Large intestine (tissue), 3 donors: ENCODE measurements around the gene ZNF692. TPM values are rescaled to one million over a fixed set of nuclear protein-coding genes. Genes with fewer than 3 reads are reported as not detected.
"Not testable (repeated sequence)": the region's sequence is repeated elsewhere in the genome, so short reads cannot be mapped to it uniquely, and the experiment has no call there.

Experiments used
- DNase-seq, 2 donors: peaks; one replicate each; pipeline versions ENCODE4 v3.0.0 to v3.0.0-alpha.2; 2013
- H3K27ac ChIP-seq: one replicate; pipeline ENCODE4 v1.5.1; 2013; ENCODE audit warnings: low read length
- H3K27me3 ChIP-seq: 2 replicates; pipeline ENCODE4 v1.6.1; 2013; ENCODE audit warnings: low read length; ENCODE audit not compliant: control insufficient read depth, insufficient read depth
- H3K36me3 ChIP-seq: 2 replicates; pipeline ENCODE4 v1.6.1; 2013; ENCODE audit warnings: low read length; ENCODE audit not compliant: control insufficient read depth, insufficient read depth
- H3K4me1 ChIP-seq: one replicate; pipeline ENCODE4 v1.6.1; 2013; ENCODE audit warnings: low read length; ENCODE audit not compliant: control insufficient read depth, insufficient read depth
- H3K4me3 ChIP-seq: one replicate; pipeline ENCODE4 v1.5.1; 2013; ENCODE audit warnings: low read length
- H3K9me3 ChIP-seq: one replicate; pipeline ENCODE4 v1.6.1; 2013; ENCODE audit warnings: mild to moderate bottlenecking, low read depth, low read length, moderate library complexity; ENCODE audit not compliant: control insufficient read depth
- WGBS: methylation state at CpG from one replicate; pipeline ENCODE4 v1.1.5; 2013; ENCODE audit warnings: low lambda C conversion rate; ENCODE audit not compliant: insufficient coverage; 5-methylcytosine and 5-hydroxymethylcytosine counted together
- polyA plus RNA-seq: library from polyadenylated mRNA; unstranded; fragments of 120-200 nt; gene quantifications from one replicate; pipeline ENCODE4 v1.2.1, GENCODE V29; 2013

ZNF692 gene
- polyA plus RNA-seq, 1 donor, result 58.4 TPM

DNA sequence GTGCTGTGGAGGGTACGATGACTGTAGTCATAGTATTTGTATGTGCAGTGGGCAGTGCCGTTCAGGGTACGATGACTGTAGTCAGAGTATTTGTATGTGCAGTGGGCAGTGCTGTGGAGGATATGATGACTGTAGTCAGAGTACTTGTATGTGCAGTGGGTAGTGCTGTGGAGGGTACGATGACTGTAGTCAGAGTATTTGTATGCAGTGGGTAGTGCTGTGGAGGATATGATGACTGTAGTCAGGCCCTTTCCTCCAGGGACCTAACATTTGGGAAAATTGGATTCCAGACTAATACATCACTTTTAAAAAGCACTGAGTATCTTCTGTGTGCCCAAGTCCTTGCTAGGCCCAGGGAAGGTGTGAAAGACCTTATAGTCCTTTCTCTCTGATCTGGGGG, 17.9 kb downstream of the ZNF692 start:
- peaks cover 28% of the 10 kb centered on the region for H3K36me3 ChIP-seq
- DNase-seq, result no peak
- H3K4me3 ChIP-seq, result no peak overlapping the region
- no peaks in the 10 kb centered on the region for H3K27me3 ChIP-seq
- no CpG with 5 or more reads among the region's 4 CpGs for WGBS
- no peaks in the 10 kb centered on the region for H3K9me3 ChIP-seq
- no peak overlapping the region for H3K27ac ChIP-seq
- peaks cover 12% of the 10 kb centered on the region for H3K4me1 ChIP-seq

DNA sequence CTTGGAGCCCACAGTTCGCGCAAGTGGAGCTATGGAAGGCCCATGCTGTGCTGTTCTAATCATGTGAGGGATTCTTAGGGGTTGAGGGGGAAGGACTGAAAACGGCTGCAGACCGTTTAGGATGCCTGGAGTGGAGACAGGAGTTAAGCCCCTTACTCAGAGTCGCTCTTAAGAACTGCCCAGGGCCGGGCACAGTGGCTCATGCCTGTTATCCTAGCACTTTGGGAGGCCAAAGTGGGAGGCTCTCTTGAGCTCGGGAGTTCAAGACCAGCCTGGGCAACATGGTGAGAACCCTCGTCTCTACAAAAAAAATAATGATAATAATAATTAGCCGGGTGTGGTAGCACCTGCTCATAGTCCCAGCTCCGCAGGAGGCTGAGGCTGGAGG, 19.7 kb downstream of the ZNF692 start:
- Histone ChIP-seq H3K4me1 (peaks cover 12% of the 10 kb centered on the region), H3K4me3 (peak overlapping the region; percentile 77), H3K27me3 (no peaks in the 10 kb centered on the region), H3K27ac (peak overlapping the region; percentile 99), H3K9me3 (no peaks in the 10 kb centered on the region), H3K36me3 (peaks cover 10% of the 10 kb centered on the region)
- no CpG with 5 or more reads among the region's 10 CpGs for WGBS
- no peak for DNase-seq

DNA sequence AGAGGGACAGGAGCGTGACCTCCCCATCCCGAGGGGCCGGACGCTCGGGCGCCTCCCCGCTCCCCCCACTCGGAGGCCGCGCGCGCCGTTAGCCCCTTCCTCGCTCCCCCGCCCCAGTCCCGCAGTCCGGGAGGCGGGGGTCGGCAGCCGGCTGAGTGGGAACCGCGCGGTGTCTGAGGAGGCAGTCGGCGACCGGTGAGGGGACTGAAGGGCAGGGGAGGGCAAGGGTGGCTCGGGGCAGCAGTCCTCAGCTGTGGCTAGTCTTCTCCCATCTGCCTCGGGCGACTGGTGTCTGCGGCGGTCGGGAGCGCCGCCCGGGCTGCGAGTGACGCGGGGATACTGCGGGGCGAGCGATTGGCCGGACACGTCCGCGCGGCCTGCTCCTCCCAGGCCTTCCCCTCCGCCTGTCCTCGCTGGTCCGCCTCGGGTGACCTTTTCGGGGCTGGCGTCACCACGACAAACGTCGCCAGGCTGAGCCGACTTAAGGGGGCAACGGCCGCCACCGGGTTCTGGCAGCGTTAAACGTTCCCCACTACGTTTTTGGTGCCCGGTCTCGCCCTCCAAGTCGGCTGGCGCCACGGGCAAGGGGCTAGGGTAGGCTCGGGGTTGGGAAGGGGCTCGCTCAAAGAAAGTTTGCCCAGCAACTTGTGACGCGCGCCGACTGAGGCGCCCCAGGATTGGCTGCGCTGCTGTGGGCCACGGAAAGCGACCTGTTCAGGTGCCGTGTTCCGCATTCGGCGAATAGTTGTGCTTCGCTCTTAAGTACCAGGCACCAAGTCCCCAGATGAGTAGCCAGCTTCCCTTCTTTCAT, 20.3 kb downstream of the ZNF692 start:
- H3K36me3 ChIP-seq, result peaks cover 10% of the 10 kb centered on the region
- peak; percentile 88 to 94 for DNase-seq
- WGBS, result no CpG with 5 or more reads among the region's 82 CpGs

DNA sequence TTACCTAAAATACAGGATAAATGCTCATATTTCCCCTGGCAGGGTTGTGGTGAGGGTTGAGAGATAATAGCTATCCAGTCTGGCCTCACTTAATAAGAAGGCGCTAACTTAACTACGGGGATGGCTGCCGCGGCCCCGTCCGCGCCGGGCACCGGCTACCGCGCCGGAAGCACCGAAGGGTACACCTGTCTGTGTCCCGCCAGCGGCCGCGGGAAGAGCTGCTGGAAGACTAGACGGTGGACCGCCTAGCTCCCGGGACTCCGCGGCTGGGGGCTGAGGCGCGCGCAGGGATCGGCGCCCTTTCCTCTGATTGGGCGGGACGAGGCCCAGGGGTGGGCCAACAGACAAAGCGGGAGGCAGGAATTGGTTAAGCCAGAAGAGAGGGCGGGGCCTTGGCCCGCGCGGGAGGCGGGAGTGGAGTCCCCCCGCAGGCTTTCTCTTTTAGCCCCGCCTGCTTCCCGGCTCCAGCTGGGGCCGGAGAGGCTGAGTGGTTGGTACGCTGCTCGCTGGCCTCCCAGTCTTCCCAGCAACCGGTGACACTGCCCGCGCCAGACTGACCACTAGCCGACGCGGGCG, 21.0 kb downstream of the ZNF692 start, which contains the start of gene ZNF672:
Gene ZNF672 (plus strand): TSS at position 444 of the 576 bp plus-strand sequence. CDS start 9,051 bp downstream, outside the sequence.
- Histone ChIP-seq H3K4me3 (peak within 1 kb of the TSS; percentile 77), H3K36me3 (peaks cover 7% of the 10 kb centered on the region), H3K27ac (peak within 1 kb of the TSS; percentile 99), H3K4me1 (peaks cover 12% of the 10 kb centered on the region), H3K9me3 (no peaks in the 10 kb centered on the region), H3K27me3 (no peaks in the 10 kb centered on the region)
- peak; percentile 98 to 99 for DNase-seq
- no CpG with 5 or more reads among the region's 48 CpGs for WGBS

More for the DNA sequence above, 20.3 kb downstream of the ZNF692 start:
- Histone ChIP-seq H3K4me3 (peak overlapping the region; percentile 77), H3K27ac (peak overlapping the region; percentile 99), H3K4me1 (peaks cover 12% of the 10 kb centered on the region), H3K27me3 (no peaks in the 10 kb centered on the region), H3K9me3 (no peaks in the 10 kb centered on the region)

DNA sequence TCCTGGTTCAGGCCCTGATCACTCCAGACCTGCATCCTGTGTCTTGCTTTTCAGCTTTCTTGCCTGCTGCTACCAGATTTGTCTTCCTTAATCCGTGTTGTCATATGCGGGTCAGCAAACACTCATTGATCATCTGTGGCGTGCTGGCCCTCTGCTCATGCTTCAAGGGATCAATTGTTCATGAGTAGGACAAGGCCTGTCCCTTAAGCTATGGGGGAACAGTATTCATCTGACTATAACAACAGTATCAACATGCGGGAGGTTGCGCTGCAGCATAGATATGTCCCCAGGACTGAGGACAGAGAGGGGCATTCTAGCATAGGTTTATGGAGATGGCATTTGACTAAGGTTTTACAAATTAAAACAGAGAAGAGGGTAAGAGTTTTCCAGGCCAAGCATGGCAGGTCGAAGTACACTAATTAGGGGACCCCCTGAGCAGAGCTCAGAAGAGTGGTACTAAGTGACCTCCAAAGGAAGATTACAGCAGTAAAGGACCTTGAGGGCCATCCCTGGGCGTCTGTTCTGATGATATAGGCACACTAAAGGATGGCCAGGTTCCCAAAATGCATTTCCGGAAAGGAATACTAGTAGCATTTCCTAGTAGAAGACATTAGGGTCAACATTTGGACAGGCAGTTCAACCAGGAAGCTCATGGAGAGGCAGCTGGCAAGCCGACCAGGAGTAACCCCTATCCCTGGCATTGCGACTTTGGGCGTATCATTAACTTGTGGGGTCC, 21.7 kb downstream of the ZNF692 start:
- Histone ChIP-seq H3K4me1 (peaks cover 12% of the 10 kb centered on the region), H3K27me3 (no peaks in the 10 kb centered on the region), H3K9me3 (no peaks in the 10 kb centered on the region), H3K27ac (peak overlapping the region; percentile 99), H3K4me3 (peak overlapping the region; percentile 77), H3K36me3 (peaks cover under 1% of the 10 kb centered on the region)
- no CpG with 5 or more reads among the region's 11 CpGs for WGBS
- DNase-seq, result no peak

DNA sequence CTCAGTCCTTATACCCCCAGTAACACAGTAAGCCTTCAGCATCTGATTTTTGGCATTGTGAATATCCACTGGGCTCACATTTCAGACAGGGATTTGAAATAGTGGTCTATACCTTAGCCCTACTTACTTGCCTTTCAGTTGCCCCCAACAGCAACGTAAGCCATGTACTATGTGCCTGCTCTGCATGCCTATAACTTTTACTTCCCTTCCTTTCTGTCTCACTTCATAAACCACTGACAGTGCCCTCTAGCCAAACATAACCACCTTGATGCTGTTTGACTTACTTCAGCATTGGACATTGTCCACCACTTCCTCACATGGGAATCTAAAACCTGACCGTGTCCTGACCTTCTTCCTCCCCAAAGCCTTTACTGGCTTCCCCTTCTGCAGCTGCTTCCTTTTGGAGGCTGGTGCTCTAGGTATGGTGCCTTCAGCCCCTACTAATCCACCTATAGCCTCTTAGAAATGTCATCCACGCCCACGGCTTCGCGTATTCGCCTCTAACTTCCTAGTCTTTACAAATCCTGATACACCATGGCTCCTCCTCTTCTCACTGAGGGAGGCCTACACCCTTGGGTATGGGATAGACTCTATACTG, 24.4 kb downstream of the ZNF692 start:
- Histone ChIP-seq H3K36me3 (no peaks in the 10 kb centered on the region), H3K27me3 (no peaks in the 10 kb centered on the region), H3K4me3 (no peak overlapping the region), H3K27ac (no peak overlapping the region), H3K9me3 (peaks cover 7% of the 10 kb centered on the region), H3K4me1 (peaks cover 11% of the 10 kb centered on the region)
- no CpG with 5 or more reads among the region's 7 CpGs for WGBS
- DNase-seq, result no peak

DNA sequence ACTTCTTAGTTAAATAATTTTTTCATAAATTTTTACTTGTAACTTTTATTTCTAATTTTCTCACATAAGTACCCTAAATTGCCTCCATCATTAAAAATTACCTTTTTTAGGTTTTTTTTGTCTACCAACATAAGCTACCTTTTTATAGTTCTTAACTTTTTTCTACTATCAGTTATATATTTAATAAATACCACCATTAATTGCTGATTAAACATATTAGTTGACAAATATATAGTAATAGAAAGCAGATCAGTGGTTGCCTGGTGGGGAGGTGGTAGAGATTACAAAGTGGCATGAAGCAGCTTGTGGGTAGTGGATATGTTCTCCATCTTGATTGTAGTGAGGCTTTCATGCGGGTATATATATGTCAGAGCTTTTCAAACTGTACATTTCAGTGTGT, 27.0 kb downstream of the ZNF692 start:
- no peak overlapping the region for H3K27ac ChIP-seq
- no peaks in the 10 kb centered on the region for H3K27me3 ChIP-seq
- peaks cover 7% of the 10 kb centered on the region for H3K9me3 ChIP-seq
- H3K4me3 ChIP-seq, result no peak overlapping the region
- WGBS, result 100% methylated on average over 1 of the region's 1 CpG
- no peak for DNase-seq
- H3K36me3 ChIP-seq, result no peaks in the 10 kb centered on the region
- H3K4me1 ChIP-seq, result peaks cover 7% of the 10 kb centered on the region

DNA sequence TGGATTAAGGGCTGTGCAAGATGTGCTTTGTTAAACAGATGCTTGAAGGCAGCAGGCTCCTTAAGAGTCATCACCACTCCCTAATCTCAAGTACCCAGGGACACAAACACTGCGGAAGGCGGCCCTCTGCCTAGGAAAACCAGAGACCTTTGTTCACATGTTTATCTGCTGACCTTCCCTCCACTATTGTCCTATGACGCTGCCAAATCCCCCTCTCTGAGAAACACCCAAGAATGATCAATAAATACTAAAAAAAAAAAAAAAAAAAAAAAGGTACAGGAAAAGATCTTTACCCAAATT, 28.2 kb downstream of the ZNF692 start:
- H3K36me3 ChIP-seq, H3K4me1 ChIP-seq, H3K27ac ChIP-seq, H3K9me3 ChIP-seq, H3K27me3 ChIP-seq, H3K4me3 ChIP-seq, DNase-seq: not testable (repeated sequence)
- WGBS, result no CpG with 5 or more reads among the region's 3 CpGs

DNA sequence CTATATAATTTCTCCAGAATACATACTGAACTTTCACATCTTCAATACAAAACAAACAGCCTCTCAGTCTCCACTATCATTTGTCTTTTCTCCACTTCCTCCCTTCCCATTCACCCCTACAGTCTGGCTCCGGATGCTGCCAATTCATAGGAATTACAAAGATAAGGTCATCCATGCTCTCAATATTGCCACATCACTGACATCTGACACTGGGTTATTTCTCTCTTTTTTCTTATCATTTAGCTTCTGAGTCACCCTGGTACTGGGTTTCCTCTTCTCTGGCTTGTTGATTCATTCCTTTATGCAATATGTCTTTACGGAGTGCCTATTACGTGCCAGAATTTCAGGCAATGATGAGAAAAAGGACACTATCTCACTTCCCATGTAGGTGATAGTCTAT, 30.0 kb downstream of the ZNF692 start:
- H3K27me3 ChIP-seq, result no peaks in the 10 kb centered on the region
- H3K4me3 ChIP-seq, result no peak overlapping the region
- H3K27ac ChIP-seq, result peak overlapping the region; percentile 43
- peaks cover 7% of the 10 kb centered on the region for H3K9me3 ChIP-seq
- H3K36me3 ChIP-seq, result peaks cover 9% of the 10 kb centered on the region
- WGBS, result 60% methylated on average over 3 of the region's 3 CpGs
- DNase-seq, result peak; percentile 57 to 72
- peaks cover 23% of the 10 kb centered on the region for H3K4me1 ChIP-seq
